NCI-H2227 (cell line): ENCODE data around the gene GRM6.
A peak's percentile ranks its signal among the peaks of the same experiment; 100 is the strongest.

ENCODE experiments used
- DNase-seq: peaks from one replicate; lab custom pipeline; 2025; ENCODE audit not compliant: unreplicated experiment; lab: John Stamatoyannopoulos, UW

GRM6 gene

GRCh38 chr5:178994580-178995340 lies at the start of gene GRM6:
GRM6 (minus strand) TSS chr5:178995320; CDS start chr5:178994944, 376 bp downstream.
- DNase-seq, result no peak

- no peak for DNase-seq
Measured at GRCh38 chr5:179044765-179045164, 49.6 kb upstream of the GRM6 start.

- no peak for DNase-seq
Measured at GRCh38 chr5:179033004-179033580, 38.0 kb upstream of the GRM6 start.

- peak; percentile 94 for DNase-seq
Measured at GRCh38 chr5:179023528-179024189, 28.5 kb upstream of the GRM6 start, which contains the start of gene ZNF879. ZNF879 (plus strand) TSS chr5:179023804; CDS start chr5:179025005, 1,201 bp downstream.

- DNase-seq, result no peak
Measured at GRCh38 chr5:179008667-179009066, 13.5 kb upstream of the GRM6 start.

GRCh38 chr5:179006564-179006963 lies 11.4 kb upstream of the GRM6 start:
- DNase-seq, result no peak

- DNase-seq, result no peak
Measured at GRCh38 chr5:178998441-178998840, 3.3 kb upstream of the GRM6 start.

GRCh38 chr5:178997191-178997590 lies 2.1 kb upstream of the GRM6 start:
- DNase-seq, result no peak

- DNase-seq, result no peak
Measured at GRCh38 chr5:178996156-178996555, 1.0 kb upstream of the GRM6 start.

GRCh38 chr5:178995341-178995690 lies 196 bp upstream of the GRM6 start:
- no peak for DNase-seq

GRCh38 chr5:178993955-178994579 lies 1.1 kb downstream of the GRM6 start:
- DNase-seq, result no peak

- DNase-seq, result no peak
Measured at GRCh38 chr5:178993236-178993765, 1.8 kb downstream of the GRM6 start.

- DNase-seq, result no peak
Measured at GRCh38 chr5:178992291-178992895, 2.7 kb downstream of the GRM6 start.

GRCh38 chr5:178991190-178992145 lies 3.7 kb downstream of the GRM6 start:
- DNase-seq, result no peak

- DNase-seq, result no peak
Measured at GRCh38 chr5:178990491-178990890, 4.6 kb downstream of the GRM6 start.

- no peak for DNase-seq
Measured at GRCh38 chr5:178989311-178989710, 5.8 kb downstream of the GRM6 start.

- DNase-seq, result no peak
Measured at GRCh38 chr5:178988436-178989220, 6.5 kb downstream of the GRM6 start.

GRCh38 chr5:178986326-178986960 lies 8.7 kb downstream of the GRM6 start:
- no peak for DNase-seq
